GM12892 (cell line): ENCODE data around the gene ERBB4.

ENCODE experiments used
- POLR2A ChIP-seq: IDR thresholded peaks from 2 replicates; pipeline ENCODE4 v1.6.1; 2011; ENCODE audit warnings: low read depth, low read length, control low read depth
- POLR2AphosphoS5 ChIP-seq: IDR thresholded peaks from 2 replicates; pipeline ENCODE4 v1.6.1; 2011; ENCODE audit warnings: low read depth, low read length, control low read depth
- TAF1 ChIP-seq: IDR thresholded peaks from 2 replicates; pipeline ENCODE4 v1.6.1; 2011; ENCODE audit warnings: low read depth, mild to moderate bottlenecking, control low read depth, low read length, borderline replicate concordance

DNA sequence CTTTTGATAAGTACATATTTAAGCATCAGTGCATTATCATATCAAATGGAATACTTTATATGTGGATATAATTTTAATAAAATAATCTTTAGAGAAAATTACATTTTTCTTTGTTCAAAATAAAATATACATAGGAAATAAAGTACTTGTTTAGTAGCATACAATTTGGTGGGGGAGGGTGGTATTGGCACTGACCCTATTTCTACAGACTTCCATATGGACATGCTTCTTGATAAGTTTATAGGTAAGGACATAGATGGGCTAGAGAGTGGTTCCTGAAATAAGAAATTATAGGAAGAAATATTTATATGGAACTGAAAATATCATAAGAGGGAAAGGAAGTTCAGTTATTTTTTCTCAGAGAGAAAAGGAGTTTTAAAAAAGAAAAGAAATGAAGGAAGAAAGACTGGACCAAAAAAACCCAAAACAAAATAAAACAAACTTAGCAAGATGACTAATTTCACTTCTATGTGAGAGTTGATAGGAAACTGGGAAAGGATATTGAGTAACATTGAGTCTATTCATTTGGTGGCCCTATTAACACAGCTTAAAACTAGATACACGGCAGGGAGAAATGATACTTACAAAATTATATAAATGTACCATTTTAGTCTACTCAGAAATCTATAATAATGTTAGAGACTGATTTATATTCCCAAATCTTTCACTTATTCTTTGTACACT is 505.9 kb downstream of the ERBB4 start:
- TF ChIP-seq POLR2AphosphoS5 (no peak), POLR2A (no peak), TAF1 (no peak)
